HG02938 (cell line): ENCODE results near the gene PPARA.
"Not testable (repeated sequence)": the region's sequence is repeated elsewhere in the genome, so short reads cannot be mapped to it uniquely, and the experiment has no call there.

Source experiments
- ATAC-seq: cut with Tn5 transposase; IDR thresholded peaks from one replicate; pipeline ENCODE4 v1.9.1; 2021; ENCODE audit warnings: mild to moderate bottlenecking, moderate library complexity; ENCODE audit not compliant: unreplicated experiment

Gene PPARA

DNA sequence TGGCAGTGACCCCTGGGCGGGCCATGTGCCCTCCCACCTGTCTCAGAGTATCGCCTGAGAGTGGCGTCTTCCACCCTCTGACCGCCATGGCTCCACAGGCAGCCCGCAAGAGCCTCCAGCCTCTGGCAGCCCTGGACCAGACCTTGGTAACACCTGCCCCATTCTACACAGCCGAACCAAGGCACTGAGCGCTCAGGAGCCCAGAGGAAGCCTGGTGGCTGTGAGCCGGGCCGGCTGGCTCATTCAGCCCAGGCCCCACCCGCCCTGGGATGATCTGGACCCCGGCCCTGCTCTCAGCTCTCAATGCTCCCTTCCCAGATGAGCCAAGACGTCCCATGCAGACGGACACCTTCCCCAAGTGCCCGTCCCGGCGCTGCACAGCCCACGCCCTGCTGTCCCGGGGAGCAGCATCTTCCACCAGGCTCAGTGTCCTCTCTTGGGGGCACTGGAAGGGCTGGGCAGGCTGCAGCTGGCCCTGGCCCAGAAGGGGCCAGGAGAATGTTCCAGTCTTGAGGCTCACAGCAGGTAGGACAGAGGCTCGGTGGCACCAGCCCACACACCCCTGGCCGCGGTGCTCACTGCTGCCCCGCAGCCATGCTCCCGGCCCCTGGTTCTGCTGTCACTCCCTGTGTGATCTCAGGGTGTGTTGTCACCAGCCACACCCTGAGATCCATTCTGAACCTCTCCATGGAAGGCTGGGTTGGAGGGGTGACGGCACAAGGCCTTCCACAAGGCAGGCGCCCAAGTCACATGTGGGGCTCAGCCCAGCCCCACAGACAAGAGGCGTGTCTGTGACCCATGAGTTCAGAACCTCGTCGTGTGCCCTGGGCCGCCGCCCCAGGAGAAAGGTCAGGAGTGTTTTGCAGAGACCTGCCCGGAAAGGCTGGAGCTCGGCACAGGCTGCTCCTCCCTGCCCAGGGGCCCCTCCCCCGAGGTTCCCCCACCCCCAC is 24.2 kb upstream of the PPARA start:
- ATAC-seq, result no peak

DNA sequence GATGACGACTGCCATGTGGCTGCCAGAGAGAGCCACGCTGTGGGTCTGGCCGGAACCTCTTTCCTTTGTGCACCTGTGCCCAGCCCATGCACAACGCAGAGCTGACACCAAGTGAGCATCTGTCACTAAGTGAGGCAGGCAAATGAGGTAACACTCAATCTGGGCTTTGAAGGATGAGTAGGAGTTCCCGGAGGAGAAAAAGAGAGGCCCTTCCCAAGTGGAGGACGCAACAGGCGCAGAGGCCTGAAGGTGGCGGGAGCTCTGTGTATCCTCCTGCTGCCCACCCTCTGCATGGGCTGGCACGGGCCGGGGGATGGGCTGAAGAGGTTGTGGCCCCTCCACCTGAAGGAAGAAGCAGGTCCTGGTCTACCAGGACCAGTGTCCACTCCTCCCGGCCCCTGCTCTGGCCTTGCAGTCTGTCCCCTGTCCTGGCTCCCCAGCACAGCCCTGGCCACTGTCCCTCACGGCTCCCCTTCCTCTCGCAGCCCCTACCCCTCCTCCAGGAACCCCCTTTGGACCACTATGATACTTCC is 23.4 kb upstream of the PPARA start:
- ATAC-seq, result no peak

DNA sequence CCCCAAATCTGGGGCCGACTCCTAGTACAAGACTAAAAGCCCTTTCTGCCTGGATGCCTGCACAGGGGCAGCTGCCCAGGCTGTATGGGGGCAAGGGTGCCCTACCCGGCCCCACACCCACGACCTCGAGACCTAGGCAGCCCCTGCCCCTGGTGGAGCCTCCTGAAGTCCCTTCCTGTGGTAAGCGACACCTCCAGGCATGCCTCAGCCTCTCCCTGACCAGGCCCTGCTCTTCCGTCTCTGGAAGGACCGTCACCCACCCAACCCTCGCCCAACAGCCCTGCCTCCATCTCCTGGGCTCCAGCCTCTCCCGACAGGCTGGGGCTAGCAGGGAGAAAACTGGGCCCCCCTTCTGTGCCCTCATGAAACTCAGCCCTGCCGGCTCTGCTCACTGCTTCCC is 22.8 kb upstream of the PPARA start:
- no peak for ATAC-seq

DNA sequence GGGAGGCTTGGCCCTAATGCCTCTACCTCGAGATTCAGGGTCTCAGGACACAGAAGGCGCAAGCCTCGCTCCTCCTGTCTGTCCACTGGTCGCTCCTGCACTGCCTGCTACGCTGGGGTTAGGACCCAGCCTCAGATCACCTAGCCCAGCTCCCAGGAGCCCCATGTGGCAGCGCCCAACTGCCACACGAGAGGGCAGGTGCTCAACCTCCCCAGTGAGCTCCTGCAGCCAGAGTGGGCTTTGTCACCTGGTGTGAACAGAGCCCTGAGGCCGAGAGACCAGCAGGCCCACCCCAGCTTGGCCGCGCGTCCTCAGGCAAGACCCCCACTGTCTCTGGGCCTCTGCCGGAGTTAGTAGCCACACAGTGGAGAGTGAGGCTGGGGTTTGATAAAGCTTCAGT is 21.7 kb upstream of the PPARA start:
- no peak for ATAC-seq

DNA sequence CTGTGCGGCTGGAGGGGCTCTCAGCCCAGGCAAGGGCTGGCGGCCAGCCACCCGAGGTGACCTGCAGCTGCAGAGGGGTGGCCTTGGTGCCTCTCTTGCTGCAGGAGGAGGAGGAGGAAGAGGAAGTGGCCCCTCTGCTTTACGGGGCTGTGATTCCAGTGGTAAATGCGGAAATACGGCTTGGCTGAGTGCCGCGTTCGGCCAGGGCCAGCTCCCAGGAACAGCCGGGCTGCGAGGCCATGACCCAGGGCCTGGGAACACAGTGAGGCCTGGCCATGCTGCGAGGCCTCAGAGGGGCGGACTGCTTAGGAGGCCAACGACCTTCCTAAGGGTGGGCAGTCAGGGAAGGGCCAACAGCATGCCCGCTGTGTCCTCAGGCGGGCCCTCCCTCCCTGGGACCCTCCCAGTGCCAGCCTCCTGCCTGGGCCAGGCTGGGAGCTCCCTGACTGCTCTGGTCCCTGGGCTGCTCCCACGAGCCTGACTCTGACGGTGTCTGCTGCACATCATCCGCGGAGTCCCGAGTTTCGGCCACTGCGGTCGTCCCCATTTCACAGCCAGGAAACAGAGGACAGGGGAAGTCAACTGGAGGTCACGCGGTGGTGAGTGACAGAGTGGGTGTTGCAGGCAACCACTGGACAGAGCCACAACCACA is 20.8 kb upstream of the PPARA start:
- no peak for ATAC-seq

DNA sequence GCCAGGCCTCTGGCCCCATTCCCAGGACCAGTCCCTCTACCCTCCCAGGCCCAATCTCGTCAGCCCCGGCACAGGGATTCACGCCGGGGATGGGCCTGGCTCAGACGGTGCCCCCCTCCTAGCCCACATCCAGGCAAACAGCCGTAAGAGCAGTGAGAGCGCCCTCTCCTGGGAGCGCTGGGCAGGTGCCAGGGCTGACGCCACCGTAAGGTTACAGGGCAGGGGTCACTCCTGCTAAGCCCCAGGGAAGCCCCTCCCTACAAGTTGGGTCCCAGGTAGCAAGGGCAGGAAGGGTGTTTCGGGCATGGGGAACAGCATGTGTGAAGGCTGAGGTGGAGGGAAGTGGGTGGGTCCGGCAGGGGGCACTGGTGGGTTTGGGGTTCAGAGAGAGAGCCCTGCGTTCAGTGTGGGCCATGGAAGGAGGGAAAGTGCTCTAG is 19.2 kb upstream of the PPARA start:
- no peak for ATAC-seq

DNA sequence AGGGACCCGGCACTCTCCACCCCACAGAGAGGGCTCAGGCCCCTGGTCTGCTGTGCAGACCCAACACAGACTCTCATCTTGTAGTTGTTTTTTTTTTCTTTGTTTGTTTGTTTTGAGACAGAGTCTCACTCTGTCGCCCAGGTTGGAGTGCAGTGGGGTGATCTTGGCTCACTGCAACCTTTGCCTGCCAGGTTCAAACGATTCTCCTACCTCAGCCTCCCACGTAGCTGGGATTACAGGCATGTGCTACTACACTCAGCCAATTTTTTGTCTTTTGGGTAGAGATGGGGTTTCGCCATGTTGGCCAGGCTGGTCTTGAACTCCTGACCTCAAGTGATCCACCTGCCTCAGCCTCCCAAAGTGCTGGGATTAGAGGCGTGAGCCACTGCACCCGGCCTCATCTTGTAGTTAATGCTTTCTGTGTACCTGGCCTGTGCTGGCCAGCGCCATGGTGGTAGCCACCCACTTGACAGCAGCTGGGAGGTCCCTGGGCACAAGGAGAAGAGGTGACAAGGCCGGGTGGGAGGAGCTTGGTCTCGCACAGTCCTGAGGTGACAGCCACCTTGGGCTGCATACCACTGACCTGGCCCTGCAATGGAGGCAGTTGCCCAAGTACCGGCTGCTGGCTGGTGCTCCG is 18.0 kb upstream of the PPARA start:
- ATAC-seq, result not testable (repeated sequence)

DNA sequence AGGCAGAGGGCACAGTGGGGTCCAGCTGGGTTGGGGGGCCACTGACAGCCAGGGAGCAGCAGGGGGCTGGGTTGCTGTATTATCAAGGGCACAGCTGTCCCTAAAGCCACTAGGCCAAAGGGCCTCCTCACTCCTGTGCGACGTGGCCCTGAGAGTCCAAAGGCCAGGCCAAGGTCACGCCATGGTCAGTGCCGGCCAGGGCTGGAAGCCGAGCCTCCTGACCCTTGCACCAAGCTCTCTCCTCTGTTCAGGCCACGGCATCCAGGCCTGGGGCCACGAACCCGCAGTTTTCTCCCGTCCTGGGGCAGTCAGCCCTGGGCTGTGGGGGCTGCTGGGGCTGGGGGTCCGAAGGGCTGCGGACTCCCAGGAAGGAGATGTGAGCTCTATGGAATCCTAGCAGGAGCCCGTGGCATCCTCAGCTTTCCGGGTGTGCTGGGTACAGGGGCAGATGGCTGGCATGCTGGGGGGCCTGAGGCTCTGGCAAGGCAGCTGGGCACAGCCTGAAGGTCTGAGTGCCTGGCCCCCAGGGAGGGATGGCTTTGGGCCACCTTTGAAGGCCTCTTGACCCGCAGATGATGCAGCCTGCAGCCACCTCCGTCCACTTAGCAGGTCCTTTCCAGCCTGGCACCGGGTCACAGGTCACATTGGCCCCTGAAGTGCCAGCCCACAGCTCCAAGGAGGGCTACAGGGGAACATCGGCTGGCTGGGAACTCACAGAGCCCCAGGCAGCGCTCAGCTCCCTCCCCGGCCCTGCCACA is 17.3 kb upstream of the PPARA start:
- ATAC-seq, result no peak

DNA sequence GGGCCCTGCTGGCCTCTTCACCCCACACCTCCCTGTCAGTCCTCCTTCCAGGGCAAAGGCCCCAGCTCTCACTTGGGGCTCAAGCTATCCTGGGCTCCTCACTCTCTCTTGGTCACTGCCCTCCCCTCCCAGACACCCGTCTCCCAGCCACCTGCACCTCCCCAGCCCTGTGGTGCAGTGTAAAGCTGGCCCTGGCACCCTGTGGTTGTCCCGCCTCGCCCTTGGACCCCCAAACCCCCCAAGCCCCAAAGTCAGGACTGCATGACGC is 16.8 kb upstream of the PPARA start:
- ATAC-seq, result no peak

DNA sequence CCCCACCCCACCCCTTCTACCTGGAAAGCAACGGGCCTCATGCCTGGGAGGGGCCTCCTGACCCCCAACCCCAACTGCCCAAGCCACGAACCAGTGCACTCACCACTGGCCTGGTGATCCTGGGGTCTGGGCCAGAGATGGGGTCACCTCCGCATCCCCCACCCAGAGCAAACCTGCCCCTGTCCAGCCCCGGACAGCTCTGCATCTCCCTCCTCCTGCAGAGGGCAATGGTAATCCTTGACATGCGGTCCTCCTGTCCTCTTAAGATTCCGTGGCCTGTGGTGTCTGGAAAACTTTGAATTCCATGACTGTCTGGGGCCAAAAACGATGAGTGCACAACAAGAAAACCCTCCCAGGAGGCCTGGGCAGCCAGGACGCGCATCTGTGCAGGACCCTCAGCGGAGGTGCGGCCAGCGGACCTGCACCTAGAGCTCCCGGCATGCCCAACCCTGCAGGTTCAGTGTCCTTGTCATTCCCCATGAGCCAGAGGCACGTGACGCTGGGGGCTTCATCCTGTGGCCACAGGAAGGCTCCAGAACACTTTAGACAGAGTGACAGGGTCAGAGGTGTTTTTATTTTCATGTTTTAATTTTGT is 16.1 kb upstream of the PPARA start:
- no peak for ATAC-seq

DNA sequence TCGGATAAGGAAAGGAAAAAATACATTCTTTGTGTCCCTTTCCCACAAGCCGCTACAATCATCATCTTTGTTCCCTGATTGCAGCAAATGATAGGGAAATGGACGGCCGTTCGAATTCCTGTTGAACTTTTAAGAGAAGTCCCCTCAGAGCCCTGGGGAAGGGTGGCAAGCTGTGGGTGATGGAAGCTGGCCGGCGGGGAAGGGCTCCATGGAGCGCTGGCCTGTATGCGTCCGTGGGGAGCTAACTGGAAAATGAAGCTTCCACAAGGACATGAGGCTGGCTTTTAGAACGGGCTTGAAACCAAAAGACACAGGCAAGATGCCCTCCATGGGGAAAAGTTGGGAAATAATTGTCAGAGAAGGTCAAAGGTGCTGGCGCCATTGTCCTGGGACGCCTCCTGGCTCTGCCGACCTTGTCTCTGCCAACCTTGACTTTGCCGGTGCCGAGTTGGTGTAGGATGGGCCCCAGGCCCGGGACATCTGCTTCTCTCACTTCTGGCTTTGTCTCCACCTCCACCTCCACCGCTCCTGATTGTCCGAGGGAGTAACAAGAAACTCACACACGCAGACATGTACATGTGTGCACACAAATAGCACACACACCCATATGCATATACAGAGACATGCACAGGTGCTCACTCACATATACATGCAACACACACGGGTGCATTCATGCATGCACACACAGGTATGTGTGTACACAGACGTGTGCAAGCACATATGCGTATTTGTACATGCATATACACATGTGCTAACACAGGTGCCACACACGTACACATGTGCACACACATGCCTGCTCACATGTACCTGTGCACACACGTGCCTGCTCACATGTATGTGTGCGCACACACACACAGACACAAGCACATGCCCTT is 14.5 kb upstream of the PPARA start:
- ATAC-seq, result no peak

DNA sequence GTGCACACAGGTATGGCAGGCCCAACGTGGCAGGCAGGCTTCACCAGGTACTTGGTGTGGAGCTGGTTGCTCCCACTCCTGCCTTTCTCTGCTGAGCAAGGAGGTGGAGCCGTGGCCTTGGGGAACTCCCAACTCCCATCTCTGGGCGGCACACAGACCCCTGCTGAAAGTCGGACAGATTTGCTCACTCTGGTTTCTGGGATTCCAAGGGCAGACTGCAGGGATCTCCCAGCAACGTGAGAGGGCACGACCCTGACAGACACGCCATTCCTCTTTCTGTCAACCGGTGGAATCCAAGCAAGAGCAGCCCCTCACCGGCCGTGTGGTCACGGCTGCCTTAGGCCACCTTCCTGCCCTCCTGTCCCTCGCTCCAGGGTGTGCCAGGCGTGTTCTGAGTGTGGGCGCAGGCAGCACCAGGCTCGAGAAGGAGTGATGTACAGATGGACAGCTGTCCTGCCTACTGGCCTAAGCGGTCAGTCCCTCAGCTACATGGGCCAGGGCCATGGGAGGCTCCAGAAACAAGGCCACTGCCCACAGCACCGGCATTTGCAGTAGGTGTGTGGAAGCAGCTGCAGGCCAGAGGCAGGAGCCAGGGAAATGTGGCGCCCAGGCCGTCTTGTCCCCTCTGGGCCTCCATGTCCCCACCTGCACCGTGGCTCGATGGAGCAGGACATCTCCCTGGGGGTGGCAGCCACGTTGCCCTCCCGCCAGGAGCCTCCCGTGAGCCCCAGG is 13.7 kb upstream of the PPARA start:
- ATAC-seq, result no peak

DNA sequence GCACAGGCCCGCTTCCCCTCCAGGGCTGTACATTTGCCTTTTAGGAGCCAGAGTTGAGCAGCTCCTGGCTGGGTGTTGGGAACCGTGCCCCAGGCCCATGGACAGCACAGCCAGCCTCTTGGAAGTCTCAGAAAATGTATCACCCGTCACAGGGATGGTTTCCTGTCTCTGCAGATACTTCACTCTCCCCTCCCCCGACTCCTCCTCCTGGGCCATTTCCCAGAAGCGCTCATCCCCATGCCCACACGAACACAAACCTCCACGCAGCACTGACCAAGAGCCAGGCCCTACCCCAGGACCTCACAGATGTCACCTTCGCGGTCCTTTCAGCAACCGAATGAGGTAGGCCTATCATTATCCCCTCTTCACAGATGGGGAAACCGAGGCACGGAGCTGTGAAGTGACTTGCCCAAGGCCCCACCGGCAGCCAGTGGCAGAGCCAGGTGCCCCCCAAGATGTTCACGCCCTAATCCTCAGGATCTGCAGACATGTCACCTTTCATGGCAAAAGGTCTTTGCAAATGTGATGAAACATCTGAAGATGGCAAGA is 13.0 kb upstream of the PPARA start:
- ATAC-seq, result no peak

DNA sequence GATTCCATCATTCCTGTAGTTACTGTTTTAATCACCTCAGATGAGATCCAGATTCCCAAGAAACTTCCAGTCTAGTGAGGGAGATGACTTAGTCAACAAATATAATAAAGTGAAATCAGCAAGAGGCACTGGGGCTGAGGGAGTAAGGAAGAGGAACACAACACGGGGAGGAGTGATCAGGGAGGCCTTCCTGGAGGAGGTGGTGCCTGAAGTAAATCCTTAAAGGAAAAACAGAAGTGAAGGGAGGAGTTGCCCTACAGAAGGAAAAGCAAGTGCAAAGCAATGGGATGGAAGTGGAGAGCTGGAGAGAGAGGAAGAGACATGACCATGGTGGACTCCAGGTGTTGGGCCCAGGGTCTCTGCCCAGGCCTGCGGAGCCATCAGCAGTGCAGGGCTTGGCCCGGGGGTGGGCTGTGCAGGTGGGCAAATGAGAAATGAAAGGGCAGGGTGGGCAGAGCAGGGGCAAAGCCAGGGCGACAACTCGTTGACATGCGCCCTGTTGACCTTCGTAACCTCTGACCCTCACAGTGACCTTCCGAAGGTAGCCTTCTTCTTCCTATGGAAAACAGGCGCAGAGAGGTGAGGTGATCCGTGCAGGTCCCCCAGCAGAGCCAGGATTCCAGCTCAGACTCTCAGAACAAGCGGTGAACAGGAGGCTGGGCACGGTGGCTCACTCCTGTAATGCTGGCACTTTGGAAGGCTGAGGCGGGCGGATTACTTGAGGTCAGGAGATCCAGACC is 12.1 kb upstream of the PPARA start:
- no peak for ATAC-seq

DNA sequence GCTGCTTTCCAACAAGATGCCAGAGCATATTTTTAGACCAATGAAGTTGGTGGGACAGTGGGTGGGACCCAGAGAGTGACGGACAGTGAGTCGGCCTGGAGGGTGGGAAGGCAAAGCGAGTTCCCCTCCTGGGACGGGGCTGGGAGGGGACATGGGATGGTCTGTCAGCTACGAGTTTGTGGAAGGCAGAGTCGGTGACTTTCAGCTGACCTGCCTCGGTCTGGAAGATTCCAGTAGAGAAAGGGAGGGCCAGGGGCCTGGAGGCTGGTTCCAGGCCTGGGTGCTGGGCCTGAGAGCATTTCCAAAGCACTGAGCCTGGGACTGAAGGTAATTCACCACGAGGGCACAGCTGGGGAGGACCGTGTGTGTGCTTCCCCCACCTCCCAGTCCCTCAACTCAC is 10.9 kb upstream of the PPARA start:
- ATAC-seq, result not testable (repeated sequence)

DNA sequence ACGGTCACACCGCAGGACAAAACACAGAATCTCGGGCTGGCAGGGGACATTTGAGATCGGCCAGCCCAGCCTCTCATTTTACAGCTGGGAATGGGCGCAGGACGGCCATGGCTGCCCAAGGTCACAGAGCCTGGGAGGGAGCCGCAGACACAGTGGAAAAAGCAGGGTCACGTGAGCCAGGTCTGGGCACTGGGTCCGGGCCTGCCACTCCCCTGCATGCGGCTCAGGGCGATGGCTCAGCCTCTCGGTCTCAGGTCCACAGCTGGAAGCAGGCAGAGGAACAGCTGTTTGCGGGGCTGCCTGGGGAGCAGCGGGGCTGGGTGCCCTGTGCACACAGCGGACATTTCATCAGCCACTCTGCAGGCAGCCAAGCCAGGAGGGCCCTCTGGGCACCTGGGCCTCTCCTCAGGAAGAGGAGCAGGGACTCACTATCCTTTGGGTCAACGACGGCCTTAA is 10.4 kb upstream of the PPARA start:
- ATAC-seq, result no peak

DNA sequence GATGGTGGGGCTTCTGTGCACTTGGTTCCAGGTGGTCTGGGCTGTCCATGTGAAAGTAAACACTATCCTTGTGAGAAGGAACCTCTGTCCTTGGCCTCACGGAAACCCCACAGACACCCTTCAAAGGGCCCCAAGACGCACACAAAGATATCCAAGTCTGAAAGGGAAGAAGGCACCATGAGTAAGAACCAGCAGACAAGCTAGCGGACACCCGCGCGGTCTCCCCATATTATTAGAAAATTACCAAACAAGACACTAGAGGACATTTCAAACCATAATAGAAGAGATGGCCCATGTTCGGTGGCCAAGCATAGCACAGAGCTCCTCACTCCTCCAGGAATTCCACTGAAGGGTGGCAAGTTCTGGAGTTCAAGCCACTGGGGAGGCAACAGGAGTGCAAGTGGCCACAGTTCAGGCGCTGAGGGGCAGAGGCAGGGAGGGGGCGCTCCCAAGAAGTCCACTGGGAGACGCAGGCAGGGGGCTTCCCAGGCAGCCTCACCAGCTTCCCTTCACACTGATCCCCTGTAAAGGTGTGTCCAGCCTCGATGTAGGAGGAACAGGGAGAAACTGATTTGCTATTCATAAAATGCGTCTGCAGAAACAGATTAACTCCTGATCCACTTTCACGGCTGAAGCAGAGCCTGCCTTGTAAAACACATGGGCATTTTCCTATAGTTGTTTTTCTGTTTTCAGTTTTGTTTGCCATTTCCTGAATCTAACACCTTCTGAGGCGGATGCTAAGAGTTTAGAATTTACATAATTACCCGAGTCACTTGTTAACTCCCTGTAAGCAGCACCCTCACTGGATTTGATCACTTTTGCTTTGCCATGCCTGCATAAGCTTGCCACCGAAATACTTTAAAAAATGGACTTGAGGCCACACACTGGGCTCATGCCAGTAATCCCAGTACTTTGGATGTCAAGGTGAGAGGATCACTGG is 9.1 kb upstream of the PPARA start:
- ATAC-seq, result no peak
